CD4-positive, CD25-positive, alpha-beta regulatory T cell (primary cell): ENCODE measurements around the gene GFOD1. TPM values are rescaled to one million over a fixed set of nuclear protein-coding genes. Genes with fewer than 3 reads are reported as not detected.

Experiments used
- ATAC-seq, 2 donors: fragments of 150-1000 bp; cut with Tn5 transposase; one replicate each; pipeline ENCODE4 v1.10.0; 2021; ENCODE audit warnings: low read depth in 2 of 2, moderate number of reproducible peaks in 2 of 2, moderate library complexity in 1 of 2
- DNase-seq, 3 donors: peaks; one replicate each; pipeline versions ENCODE4 v3.0.0 to v3.0.0-alpha.2; 2012 to 2022; ENCODE audit warnings: mixed read lengths in 1 of 3
- H3K27ac ChIP-seq: one replicate; pipeline ENCODE4 v1.7.0; 2013; ENCODE audit warnings: mild to moderate bottlenecking, low read length; ENCODE audit not compliant: insufficient read depth, poor library complexity, severe bottlenecking
- H3K27me3 ChIP-seq: one replicate; pipeline ENCODE4 v1.7.0; 2013; ENCODE audit warnings: low read length; ENCODE audit not compliant: control insufficient read depth, insufficient read depth
- H3K36me3 ChIP-seq: one replicate; pipeline ENCODE4 v1.7.0; 2013; ENCODE audit warnings: mild to moderate bottlenecking, low read length, moderate library complexity; ENCODE audit not compliant: control insufficient read depth, insufficient read depth
- H3K4me1 ChIP-seq: 2 replicates; pipeline ENCODE4 v1.7.0; 2013; ENCODE audit warnings: mild to moderate bottlenecking, low read length; ENCODE audit not compliant: insufficient read depth, control insufficient read depth, poor library complexity, severe bottlenecking
- H3K4me3 ChIP-seq: one replicate; pipeline ENCODE4 v1.7.0; 2013; ENCODE audit warnings: low read depth, mild to moderate bottlenecking, low read length, moderate library complexity
- H3K9me3 ChIP-seq, 2 experiments: 1 replicate in 1 of 2; 2 replicates in 1 of 2; pipeline ENCODE4 v1.7.0; 2013; ENCODE audit warnings: low read length in 2 of 2, mild to moderate bottlenecking in 1 of 2, moderate library complexity in 1 of 2; ENCODE audit not compliant: control insufficient read depth in 2 of 2
- H3K27ac Mint-ChIP-seq, 3 donors: one replicate each; pipeline ENCODE4 v1.8.0; 2020 to 2022; ENCODE audit warnings: mild to moderate bottlenecking in 3 of 3, mixed read lengths in 3 of 3, moderate library complexity in 2 of 3
- H3K27me3 Mint-ChIP-seq: one replicate; pipeline ENCODE4 v1.8.0; 2022; ENCODE audit warnings: mild to moderate bottlenecking, mixed read lengths
- H3K36me3 Mint-ChIP-seq: one replicate; pipeline ENCODE4 v1.8.0; 2020; ENCODE audit warnings: mixed read lengths
- H3K4me1 Mint-ChIP-seq, 4 donors: one replicate each; pipeline ENCODE4 v1.8.0; 2020 to 2022; ENCODE audit warnings: mixed read lengths in 4 of 4, mild to moderate bottlenecking in 1 of 4
- H3K4me3 Mint-ChIP-seq, 4 donors: one replicate each; pipeline ENCODE4 v1.8.0; 2020 to 2022; ENCODE audit warnings: mild to moderate bottlenecking in 4 of 4, mixed read lengths in 4 of 4, moderate library complexity in 3 of 4
- H3K9me3 Mint-ChIP-seq, 7 donors: one replicate each; pipeline ENCODE4 v1.8.0; 2020 to 2022; ENCODE audit warnings: mixed read lengths in 7 of 7, mild to moderate bottlenecking in 3 of 7, moderate library complexity in 2 of 7
- polyA plus RNA-seq, 4 donors: library from polyadenylated mRNA; unstranded; fragments of 300-500 nt; fragmentation: Illumina TruSeq; gene quantifications; one replicate each; pipeline ENCODE4 v1.2.3, GENCODE V29; 2021
- total RNA-seq: library from RNA; stranded (reverse); gene quantifications from one replicate; pipeline ENCODE4 v1.2.3, GENCODE V29; 2022

Gene GFOD1
- total and polyA plus RNA-seq, 5 donors from 2014 or later = 0.06 to 1.8 (median 0.17) TPM

GRCh38 chr6:13372076-13372475, 115.3 kb downstream of the GFOD1 start:
- Histone ChIP-seq H3K27ac (no peak overlapping the region), H3K4me1 (no peaks in the 10 kb centered on the region), H3K9me3 (no peaks in the 10 kb centered on the region), H3K36me3 (no peaks in the 10 kb centered on the region), H3K27me3 (no peaks in the 10 kb centered on the region), H3K4me3 (no peak overlapping the region)
- H3K27me3 Mint-ChIP-seq = peaks cover 14% of the 10 kb centered on the region
- H3K4me1 Mint-ChIP-seq = peaks cover 0 to 11% (median 2%) of the 10 kb centered on the region in 4 donors
- H3K4me3 Mint-ChIP-seq = no peak overlapping the region
- peaks cover 0 to 2% (median 0%) of the 10 kb centered on the region in 7 donors for H3K9me3 Mint-ChIP-seq
- H3K36me3 Mint-ChIP-seq = no peaks in the 10 kb centered on the region
- no peak for ATAC-seq
- no peak for DNase-seq
- no peak overlapping the region for H3K27ac Mint-ChIP-seq

GRCh38 chr6:13371421-13372072, 115.9 kb downstream of the GFOD1 start:
- Mint-ChIP-seq H3K27ac (no peak overlapping the region), H3K36me3 (no peaks in the 10 kb centered on the region), H3K9me3 (peaks cover 0 to 2% (median 0%) of the 10 kb centered on the region in 7 donors), H3K4me3 (no peak overlapping the region), H3K4me1 (peaks cover 0 to 11% (median 2%) of the 10 kb centered on the region in 4 donors), H3K27me3 (peaks cover 14% of the 10 kb centered on the region)
- Histone ChIP-seq H3K27ac (no peak overlapping the region), H3K4me3 (no peak overlapping the region), H3K36me3 (no peaks in the 10 kb centered on the region), H3K27me3 (no peaks in the 10 kb centered on the region), H3K4me1 (no peaks in the 10 kb centered on the region), H3K9me3 (no peaks in the 10 kb centered on the region)
- DNase-seq = no peak
- no peak for ATAC-seq

DNA sequence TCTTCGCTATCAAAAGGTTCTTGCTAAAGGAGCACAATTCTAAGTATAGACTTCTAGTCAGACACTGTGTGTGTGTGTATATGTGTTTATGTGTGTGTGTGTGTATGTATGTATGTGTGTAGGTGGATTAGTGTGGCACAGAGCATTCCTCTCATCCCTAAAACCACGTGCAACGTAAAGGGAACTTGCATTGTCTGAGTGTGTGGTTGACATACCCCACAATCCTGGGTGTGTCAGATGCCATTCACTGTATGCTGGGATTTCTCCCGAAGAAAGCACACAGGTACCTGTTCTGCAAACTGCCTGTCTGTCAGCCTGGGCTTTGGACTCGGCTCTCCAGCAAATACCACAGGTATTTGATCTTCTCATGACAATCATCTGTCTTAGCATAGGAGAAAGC, 116.8 kb downstream of the GFOD1 start:
- no peaks in the 10 kb centered on the region for H3K36me3 Mint-ChIP-seq
- Histone ChIP-seq H3K27ac (no peak overlapping the region), H3K9me3 (no peaks in the 10 kb centered on the region), H3K4me1 (no peaks in the 10 kb centered on the region), H3K36me3 (no peaks in the 10 kb centered on the region), H3K4me3 (no peak overlapping the region), H3K27me3 (no peaks in the 10 kb centered on the region)
- peaks cover 14% of the 10 kb centered on the region for H3K27me3 Mint-ChIP-seq
- H3K4me1 Mint-ChIP-seq = peaks cover 0 to 7% (median 2%) of the 10 kb centered on the region in 4 donors
- no peak for ATAC-seq
- no peaks in the 10 kb centered on the region for H3K9me3 Mint-ChIP-seq
- H3K27ac Mint-ChIP-seq = no peak overlapping the region
- H3K4me3 Mint-ChIP-seq = no peak overlapping the region
- DNase-seq = no peak

DNA sequence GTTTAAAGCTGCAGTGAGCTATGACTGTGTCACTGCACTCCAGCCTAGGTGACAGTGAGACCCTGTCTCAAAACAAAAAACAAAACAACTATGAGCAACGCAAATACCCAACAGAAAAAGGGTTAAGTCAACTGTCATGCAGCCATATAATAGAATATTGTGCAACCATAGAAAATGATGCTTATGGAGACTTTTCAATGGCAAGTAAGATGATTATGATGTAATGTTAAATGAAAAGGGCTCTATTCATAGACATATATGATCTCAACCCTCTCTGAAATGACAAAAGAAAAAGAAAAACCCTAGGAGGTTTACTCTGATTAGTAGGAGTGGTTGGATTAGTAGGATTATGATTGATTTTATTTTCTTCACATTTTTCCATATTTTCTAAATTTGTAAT, 117.8 kb downstream of the GFOD1 start:
- Mint-ChIP-seq H3K27me3 (peaks cover 14% of the 10 kb centered on the region), H3K4me3 (no peak overlapping the region), H3K36me3 (no peaks in the 10 kb centered on the region), H3K9me3 (peaks cover 0 to 1% (median 0%) of the 10 kb centered on the region in 7 donors), H3K4me1 (no peaks in the 10 kb centered on the region), H3K27ac (no peak overlapping the region)
- no peak for ATAC-seq
- H3K27me3 ChIP-seq = no peaks in the 10 kb centered on the region
- H3K4me1 ChIP-seq = no peaks in the 10 kb centered on the region
- no peak overlapping the region for H3K27ac ChIP-seq
- no peaks in the 10 kb centered on the region for H3K9me3 ChIP-seq
- H3K36me3 ChIP-seq = no peaks in the 10 kb centered on the region
- DNase-seq = no peak
- H3K4me3 ChIP-seq = no peak overlapping the region

DNA sequence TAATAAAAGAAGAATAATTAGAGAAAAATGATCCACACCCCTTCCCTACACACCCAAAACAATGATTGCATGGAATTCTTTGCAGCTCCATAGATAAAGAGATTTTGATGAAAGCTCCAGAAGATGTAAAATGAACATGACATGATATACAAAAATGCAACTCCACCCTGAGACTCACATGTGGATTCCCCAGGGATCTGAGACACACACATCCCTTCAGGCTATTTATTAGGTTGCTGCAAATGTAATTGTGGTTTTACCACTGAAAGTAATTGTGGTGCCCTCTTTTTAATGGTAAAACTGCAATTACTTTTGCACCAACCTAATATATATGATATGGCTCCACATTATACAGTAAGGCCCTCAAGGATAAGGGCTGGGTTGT, 118.7 kb downstream of the GFOD1 start:
- Mint-ChIP-seq H3K4me1 (no peaks in the 10 kb centered on the region), H3K27me3 (peaks cover 14% of the 10 kb centered on the region), H3K9me3 (peaks cover 0 to 1% (median 0%) of the 10 kb centered on the region in 7 donors), H3K36me3 (no peaks in the 10 kb centered on the region), H3K27ac (no peak overlapping the region), H3K4me3 (no peak overlapping the region)
- Histone ChIP-seq H3K9me3 (no peaks in the 10 kb centered on the region), H3K36me3 (no peaks in the 10 kb centered on the region), H3K4me3 (no peak overlapping the region), H3K27me3 (no peaks in the 10 kb centered on the region), H3K4me1 (no peaks in the 10 kb centered on the region), H3K27ac (no peak overlapping the region)
- ATAC-seq (no peak), DNase-seq (no peak)

DNA sequence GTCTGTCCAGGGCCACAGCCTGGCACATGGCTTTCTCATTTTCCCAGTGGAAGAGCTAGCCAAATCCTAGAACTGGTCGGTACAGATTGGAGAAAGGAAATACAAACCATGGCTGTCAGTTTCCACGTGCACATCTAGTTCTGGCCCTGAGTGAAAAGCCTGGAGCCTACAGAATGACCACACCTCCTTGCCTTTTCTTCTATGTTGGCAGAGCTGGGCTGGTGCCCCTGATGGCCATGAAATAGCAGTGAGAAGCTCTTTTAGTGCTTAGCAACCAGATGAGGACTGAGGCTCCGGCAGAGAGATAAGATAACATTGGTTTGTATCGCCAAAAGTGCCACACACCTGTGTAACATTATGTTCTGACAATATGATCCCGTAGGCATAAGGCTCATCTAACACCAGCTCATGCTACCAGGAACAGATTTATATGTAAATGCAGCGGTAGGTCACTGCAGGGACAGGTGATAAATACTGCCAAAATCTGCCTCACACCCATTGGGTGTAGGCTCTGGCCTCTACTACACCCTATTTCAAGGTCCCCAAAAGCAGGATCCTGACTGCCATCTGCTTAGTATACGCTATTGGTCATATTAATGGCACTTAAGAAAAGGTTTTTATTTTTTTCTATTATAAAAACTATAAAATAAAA, 119.2 kb downstream of the GFOD1 start:
- DNase-seq (no peak), ATAC-seq (no peak)
- no peaks in the 10 kb centered on the region for H3K27me3 ChIP-seq
- H3K4me1 ChIP-seq = no peaks in the 10 kb centered on the region
- no peak overlapping the region for H3K4me3 ChIP-seq
- no peaks in the 10 kb centered on the region for H3K36me3 ChIP-seq
- Mint-ChIP-seq H3K4me1 (no peaks in the 10 kb centered on the region), H3K36me3 (no peaks in the 10 kb centered on the region), H3K9me3 (peaks cover 0 to 1% (median 0%) of the 10 kb centered on the region in 7 donors), H3K4me3 (no peak overlapping the region), H3K27me3 (peaks cover 14% of the 10 kb centered on the region), H3K27ac (no peak overlapping the region)
- H3K9me3 ChIP-seq = no peaks in the 10 kb centered on the region
- no peak overlapping the region for H3K27ac ChIP-seq

DNA sequence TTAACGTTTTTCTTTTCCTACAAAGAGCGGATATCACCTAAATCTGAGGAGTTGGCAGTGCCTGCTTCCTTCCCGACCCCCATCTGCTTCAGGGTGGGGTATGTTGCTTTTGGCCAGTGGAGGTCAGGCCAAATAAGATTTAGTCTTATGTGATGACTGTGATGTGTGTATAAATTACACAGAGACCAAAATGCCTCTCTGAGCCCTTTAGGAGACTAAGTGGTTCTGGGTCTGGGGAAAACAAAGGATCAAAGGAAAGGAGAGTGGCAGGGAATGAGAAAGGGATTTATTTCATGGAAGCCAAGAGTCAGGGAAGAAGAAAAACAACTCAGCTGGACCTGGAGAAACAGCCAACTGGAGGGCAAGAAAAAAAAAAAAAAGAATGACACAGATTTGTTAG, 120.0 kb downstream of the GFOD1 start:
- H3K4me3 Mint-ChIP-seq = no peak overlapping the region
- peaks cover 0 to 1% (median 0%) of the 10 kb centered on the region in 7 donors for H3K9me3 Mint-ChIP-seq
- ATAC-seq (no peak), DNase-seq (no peak)
- Histone ChIP-seq H3K9me3 (no peaks in the 10 kb centered on the region), H3K4me3 (no peak overlapping the region), H3K4me1 (no peaks in the 10 kb centered on the region), H3K27ac (no peak overlapping the region), H3K36me3 (no peaks in the 10 kb centered on the region), H3K27me3 (no peaks in the 10 kb centered on the region)
- H3K36me3 Mint-ChIP-seq = no peaks in the 10 kb centered on the region
- no peak overlapping the region for H3K27ac Mint-ChIP-seq
- no peaks in the 10 kb centered on the region for H3K4me1 Mint-ChIP-seq
- peaks cover 14% of the 10 kb centered on the region for H3K27me3 Mint-ChIP-seq

GRCh38 chr6:13365320-13365719, 122.1 kb downstream of the GFOD1 start:
- Histone ChIP-seq H3K36me3 (no peaks in the 10 kb centered on the region), H3K4me3 (no peak overlapping the region), H3K27me3 (no peaks in the 10 kb centered on the region), H3K4me1 (no peaks in the 10 kb centered on the region), H3K9me3 (no peaks in the 10 kb centered on the region), H3K27ac (no peak overlapping the region)
- DNase-seq = no peak
- Mint-ChIP-seq H3K27ac (no peak overlapping the region), H3K4me1 (peaks cover 0 to 5% (median 0%) of the 10 kb centered on the region in 4 donors), H3K4me3 (no peak overlapping the region), H3K36me3 (no peaks in the 10 kb centered on the region), H3K27me3 (peaks cover 10% of the 10 kb centered on the region), H3K9me3 (peaks cover 0 to 1% (median 0%) of the 10 kb centered on the region in 7 donors)
- ATAC-seq = no peak
